HG03280 (cell line): Measurements from ENCODE around the gene DENND6B.

Source experiments
- ATAC-seq: cut with Tn5 transposase; IDR thresholded peaks from one replicate; pipeline ENCODE4 v1.9.1; 2021; ENCODE audit warnings: mild to moderate bottlenecking, moderate library complexity; ENCODE audit not compliant: unreplicated experiment

The DENND6B gene

GRCh38 chr22:50316114-50317065, 10.4 kb downstream of the DENND6B start:
- ATAC-seq, result no peak

GRCh38 chr22:50315289-50316113, 11.3 kb downstream of the DENND6B start:
- no peak for ATAC-seq

GRCh38 chr22:50314455-50315288, 12.1 kb downstream of the DENND6B start:
- ATAC-seq, result peak; percentile 71

- no peak for ATAC-seq
These were observed 12.7 kb downstream of the DENND6B start for GRCh38 chr22:50314081-50314454.

GRCh38 chr22:50313600-50313999, 13.2 kb downstream of the DENND6B start:
- no peak for ATAC-seq

GRCh38 chr22:50313021-50313420, 13.8 kb downstream of the DENND6B start:
- ATAC-seq, result no peak

- no peak for ATAC-seq
These were observed 14.4 kb downstream of the DENND6B start for GRCh38 chr22:50312371-50312770.

- no peak for ATAC-seq
These were observed 15.0 kb downstream of the DENND6B start for GRCh38 chr22:50311606-50312351.

GRCh38 chr22:50310949-50311444, 15.8 kb downstream of the DENND6B start:
- ATAC-seq, result no peak

GRCh38 chr22:50310031-50310722, 16.6 kb downstream of the DENND6B start:
- ATAC-seq, result no peak

GRCh38 chr22:50309601-50309991, 17.2 kb downstream of the DENND6B start:
- ATAC-seq, result no peak

GRCh38 chr22:50308986-50309600, 17.7 kb downstream of the DENND6B start:
- no peak for ATAC-seq

GRCh38 chr22:50308597-50308935, 18.2 kb downstream of the DENND6B start:
- no peak for ATAC-seq

- no peak for ATAC-seq
These were observed 18.8 kb downstream of the DENND6B start for GRCh38 chr22:50307890-50308596.

GRCh38 chr22:50306753-50307749, 19.8 kb downstream of the DENND6B start, which contains the start of gene PLXNB2:
PLXNB2 (minus strand) TSS chr22:50307646; CDS start chr22:50290584, 17,062 bp downstream.
- ATAC-seq, result peak; percentile 35

- ATAC-seq, result no peak
These were observed 20.8 kb downstream of the DENND6B start for GRCh38 chr22:50305923-50306566.
